ELF-1 (cell line): ENCODE data around the gene SGCD.
A peak's percentile ranks its signal among the peaks of the same experiment; 100 is the strongest.

Source experiments
- DNase-seq: peaks from one replicate; pipeline ENCODE4 v3.0.0-alpha.2; 2016; ENCODE audit warnings: low read depth, low spot score

Gene SGCD

GRCh38 chr5:156500755-156501154, 173.8 kb downstream of the SGCD start:
- no peak for DNase-seq

- DNase-seq: no peak
Measured at GRCh38 chr5:156505101-156505500, 178.1 kb downstream of the SGCD start.

DNA sequence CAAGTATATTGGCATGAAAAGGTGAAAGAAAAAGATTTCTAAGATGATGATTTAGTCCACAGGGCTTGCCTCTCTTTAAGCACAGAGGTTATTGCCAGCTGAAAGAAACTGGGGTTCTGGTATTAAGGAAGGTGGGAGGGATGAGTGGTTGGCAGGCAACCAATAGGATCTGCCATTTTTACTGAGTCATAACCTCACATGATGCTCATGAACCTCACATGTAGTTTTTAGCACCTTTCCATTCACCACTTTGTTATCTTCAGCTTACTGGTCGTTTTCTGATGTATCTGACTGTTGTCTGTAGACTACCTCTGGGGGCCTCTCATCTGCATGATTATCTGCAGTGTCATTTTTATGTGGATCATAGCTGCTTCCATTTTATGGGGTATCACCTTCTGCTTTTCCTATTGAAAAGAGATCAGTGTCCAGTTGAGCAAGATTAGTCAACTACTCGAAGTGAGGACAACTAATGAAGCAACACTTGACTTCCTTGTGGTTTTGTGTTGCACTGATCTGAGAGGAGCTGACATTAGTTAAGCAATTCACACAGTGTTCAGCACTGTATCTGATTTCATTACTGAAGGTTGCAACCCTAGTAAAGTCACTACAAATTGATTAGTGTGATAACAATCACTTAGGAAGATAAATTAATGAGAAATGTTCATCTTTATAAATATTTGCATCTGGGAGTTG, 186.3 kb downstream of the SGCD start:
- DNase-seq: no peak

DNA sequence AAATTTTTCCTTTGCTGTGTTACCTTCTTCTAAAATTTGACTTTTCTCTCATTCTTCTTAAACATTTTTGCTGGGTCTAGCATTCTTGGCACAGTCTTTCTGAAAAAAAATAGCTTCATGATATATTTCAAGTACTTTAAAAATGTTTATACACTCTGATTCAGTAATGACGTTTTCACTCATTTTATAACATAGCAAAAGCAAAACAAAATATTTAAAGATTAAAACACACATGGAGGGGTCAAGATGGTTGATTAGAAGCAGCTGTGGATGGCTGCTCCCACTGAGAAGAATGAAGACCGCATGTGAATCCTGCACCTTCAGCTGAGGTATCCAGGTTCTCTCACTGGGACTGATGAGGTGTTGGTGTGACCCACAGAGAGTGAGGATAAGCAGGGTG, 188.2 kb downstream of the SGCD start:
- DNase-seq: no peak

DNA sequence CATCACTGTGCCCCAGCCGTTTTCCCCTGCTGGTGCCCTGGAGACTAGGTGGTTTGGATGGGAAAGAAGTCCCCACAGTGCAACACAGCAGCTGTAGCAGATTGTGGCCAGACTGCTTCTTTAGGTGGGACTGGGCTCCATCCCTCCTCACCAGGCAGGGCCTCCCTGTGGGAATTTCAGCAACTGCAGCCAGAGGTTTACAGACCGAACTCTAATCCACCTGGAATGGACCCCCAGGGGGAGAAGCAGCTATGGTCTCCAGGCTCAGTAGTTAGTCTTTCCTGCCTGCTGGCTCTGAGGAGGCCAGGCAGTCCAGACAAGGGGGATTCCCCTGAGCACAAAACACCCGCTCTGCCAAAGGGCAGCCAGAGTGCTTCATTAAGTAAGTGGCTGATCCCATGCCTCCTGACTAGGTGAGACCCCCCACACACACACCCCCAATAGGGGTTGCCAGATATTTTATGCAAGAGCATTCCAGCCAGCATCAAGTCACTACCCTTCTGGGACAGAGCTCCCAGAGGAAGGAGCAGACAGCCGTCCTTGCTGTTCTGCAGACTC, 188.9 kb downstream of the SGCD start:
- DNase-seq: peak; percentile 55

- no peak for DNase-seq
Measured at GRCh38 chr5:156522651-156523529, 195.9 kb downstream of the SGCD start.

DNA sequence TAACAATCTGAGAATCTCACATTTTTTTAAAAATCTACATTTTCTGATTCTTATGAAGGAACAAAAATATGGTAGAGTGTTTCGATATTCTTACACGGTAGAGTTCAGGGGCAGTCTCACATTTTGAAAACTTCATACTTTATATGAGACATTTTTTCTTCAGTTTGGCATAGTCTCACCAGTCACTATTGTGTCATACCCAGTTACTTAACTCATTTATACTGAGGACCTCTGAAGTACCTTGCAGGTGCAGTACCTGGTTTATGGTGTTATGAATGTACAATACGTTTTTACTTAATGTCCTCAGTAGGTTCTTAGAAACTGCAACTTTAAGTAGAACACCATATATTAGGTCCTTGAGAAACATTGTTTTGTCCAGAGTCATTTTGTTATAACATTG, 196.6 kb downstream of the SGCD start:
- no peak for DNase-seq

GRCh38 chr5:156526081-156526925, 199.3 kb downstream of the SGCD start:
- DNase-seq: no peak

DNA sequence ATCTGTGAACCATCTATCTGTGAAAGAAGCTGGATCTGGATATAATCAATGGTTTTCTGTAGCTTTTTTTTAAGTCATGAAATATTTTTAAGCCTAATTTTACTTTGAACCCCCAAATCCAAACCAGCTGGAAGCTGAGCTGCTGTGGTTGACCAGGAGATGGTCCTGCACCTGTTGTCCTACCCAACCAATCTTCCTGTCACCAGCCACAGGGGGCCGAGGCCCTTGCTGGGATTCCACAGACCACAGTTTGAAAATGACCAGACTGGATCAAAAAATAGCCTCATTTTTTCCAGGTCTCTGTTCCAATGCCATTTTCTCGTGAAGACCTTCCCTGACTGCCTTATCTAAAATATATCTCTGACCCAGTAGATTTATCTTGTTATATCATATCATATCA, 200.6 kb downstream of the SGCD start:
- no peak for DNase-seq

DNA sequence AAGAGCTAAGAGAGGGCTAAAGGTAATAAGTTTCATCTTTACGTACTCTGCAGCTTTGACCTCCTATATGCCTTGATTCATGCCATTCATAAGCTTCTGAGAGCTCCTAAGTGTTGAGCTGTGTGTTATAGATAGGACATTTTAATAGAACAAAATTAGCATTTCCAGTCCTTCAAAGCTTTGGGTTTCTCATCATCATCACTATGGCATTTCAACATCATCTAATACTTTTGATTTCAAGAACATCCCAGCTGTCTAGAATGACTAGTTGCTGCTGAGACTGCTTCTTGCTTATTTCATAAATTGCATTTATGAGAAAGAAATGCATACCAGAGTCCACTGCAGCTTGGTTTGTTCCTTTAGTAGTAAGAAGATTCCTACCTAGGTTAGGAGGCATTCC, 201.7 kb downstream of the SGCD start:
- DNase-seq: no peak

GRCh38 chr5:156529892-156530291, 202.9 kb downstream of the SGCD start:
- DNase-seq: no peak

- no peak for DNase-seq
Measured at GRCh38 chr5:156531199-156531598, 204.2 kb downstream of the SGCD start.

- no peak for DNase-seq
Measured at GRCh38 chr5:156532921-156533320, 206.0 kb downstream of the SGCD start.

GRCh38 chr5:156534085-156534484, 207.1 kb downstream of the SGCD start:
- DNase-seq: no peak

DNA sequence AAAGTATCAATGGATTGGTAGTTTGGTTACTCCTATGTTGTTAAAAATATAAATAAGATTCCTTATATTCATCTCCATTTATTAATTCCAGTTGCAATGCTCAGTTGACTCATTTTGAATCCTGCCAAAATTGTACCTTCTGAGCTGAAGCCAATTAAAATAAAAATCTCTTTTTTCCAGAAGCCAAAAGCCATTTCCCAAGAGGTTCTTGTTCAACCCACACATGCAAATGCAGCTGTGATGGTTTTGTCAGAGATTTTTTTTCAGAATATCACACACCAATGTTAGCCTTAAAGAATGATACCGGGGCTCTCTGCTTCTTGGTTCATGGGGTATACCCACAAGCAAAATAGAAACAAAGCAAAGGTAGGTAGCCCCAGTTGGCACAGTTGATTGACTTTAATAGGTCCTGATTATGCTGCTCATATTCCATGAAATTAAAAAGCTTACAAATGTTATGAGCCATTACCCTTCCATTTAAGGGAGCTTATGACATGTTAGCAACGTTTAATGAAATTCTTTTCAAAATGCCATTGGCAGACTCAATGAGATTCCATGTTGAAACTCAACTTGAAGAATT, 208.0 kb downstream of the SGCD start:
- no peak for DNase-seq

DNA sequence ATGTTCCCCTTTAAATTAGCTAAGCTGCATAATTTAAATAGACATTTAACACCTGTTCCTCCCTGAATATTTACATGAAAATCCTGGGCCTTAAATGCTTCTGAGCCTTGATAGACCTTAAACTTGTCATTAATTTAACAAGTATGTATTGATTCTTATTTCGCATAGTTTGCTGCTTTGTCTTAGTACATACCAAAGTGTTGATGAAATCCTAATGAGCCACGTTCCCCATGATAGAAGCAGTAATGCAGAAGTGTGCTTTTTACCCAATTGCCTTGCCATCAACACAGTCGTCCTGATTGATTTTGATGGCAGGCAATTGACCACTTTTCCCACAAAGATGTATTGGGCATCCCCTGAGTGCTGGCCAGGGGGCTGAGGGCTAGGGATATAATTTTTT, 213.5 kb downstream of the SGCD start:
- no peak for DNase-seq

DNA sequence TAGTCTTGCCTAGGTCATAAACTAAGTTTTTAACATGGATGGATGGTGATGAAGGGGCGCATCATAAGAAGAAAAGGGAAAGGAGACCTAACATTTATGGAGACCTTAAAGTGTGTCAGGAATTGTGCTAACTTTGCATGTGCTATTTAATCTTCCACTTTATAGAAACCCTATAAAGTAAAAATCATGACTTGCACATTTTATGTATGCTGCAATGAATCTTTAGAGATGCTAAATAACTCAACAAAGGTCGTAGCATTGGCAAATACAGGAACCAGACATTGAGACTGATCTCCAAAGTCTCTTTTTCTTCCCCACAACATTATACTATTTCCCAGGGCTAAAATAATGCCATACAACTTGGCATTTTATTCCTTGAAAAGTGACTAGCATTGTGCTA, 214.6 kb downstream of the SGCD start:
- DNase-seq: no peak

GRCh38 chr5:156543348-156544145, 216.6 kb downstream of the SGCD start:
- DNase-seq: no peak

GRCh38 chr5:156552855-156553358, 225.9 kb downstream of the SGCD start:
- no peak for DNase-seq

- DNase-seq: no peak
Measured at GRCh38 chr5:156556666-156557406, 229.9 kb downstream of the SGCD start.
